ENCODE measurements around the gene PTPRB.
"Not testable (repeated sequence)": the region's sequence is repeated elsewhere in the genome, so short reads cannot be mapped to it uniquely, and the experiment has no call there.

Gene PTPRB

DNA sequence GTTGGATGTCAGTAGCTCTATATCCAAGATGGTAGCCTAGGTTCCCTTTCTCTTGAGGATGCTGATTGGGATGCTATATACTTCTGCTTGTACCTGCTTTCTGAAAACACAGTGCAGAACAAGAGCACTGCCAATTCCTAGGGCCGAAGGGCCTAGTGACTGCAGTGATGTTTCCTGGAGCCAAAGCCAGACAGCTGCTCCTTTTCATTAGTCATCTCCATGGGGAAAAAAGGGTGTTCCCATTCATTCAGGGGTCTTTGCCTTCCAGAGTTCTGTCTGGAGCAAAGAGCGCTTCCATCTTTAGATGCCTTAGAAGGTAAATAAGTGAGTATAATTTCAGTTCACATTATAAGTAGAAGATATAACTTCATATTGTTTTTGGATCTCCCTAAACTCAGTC, 85.5 kb downstream of the PTPRB start:
- in situ Hi-C loops (cut with MboI; ENCODE audit: low sequenced_read_pairs): no loop called here

DNA sequence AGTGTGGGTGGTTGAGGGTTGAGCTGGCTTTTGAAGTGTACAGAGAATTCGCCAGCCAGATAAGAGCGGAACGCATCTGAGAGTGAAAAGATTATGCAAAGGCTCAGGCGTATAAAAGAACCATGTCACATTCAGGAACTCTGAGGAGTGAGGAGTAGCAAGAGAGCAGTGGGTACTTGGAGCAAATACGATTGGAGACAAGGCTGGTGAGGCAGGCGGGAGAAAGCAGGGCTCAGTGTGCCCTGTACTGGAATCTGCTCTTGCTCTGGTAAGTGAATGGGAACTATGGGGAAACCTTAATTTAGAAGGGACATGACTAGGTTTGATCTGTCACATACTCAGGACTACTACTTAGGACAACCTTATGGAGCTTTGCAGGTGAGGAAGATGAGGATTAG, 87.0 kb downstream of the PTPRB start:
- in situ Hi-C loops (cut with MboI; ENCODE audit: low sequenced_read_pairs): no loop called here

DNA sequence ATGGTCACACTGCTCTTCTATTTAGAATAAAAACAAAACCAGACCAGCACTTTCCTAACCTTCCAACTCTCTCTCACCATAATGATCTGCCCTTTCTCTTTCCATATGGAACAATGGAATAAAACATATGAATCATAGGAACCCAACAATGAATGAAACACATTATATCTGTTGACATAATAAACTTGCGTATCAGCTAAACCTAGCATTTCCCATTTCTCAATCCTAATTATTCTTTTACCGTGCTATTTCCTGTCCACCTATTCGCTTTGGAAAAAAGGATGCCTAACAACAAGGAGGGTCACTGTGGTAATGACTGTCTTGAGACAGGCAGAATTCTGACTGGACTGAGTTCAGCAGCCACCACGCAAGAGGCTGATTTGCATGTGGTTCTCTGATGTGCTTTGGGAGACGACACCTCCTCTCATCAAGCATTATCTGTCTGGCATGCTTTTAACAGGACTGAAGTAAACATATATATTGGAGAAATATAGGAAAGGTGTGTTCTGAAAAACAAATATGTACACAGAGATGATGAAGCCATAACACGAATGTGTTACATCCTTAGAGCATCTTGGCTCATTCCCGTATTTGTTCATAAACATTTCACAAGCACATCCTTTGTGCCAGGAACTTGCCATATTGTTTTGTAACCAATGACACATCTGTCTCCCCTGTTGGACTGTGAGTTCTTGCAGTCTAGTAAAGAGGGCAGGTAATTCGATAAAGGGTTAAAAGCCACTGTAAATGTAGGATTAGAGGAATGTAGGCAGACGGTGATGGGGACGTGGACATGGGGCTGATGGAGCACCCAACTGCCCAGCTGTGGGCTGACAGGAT, 87.7 kb downstream of the PTPRB start:
- in situ Hi-C loops (cut with MboI; ENCODE audit: low sequenced_read_pairs): no loop called here

DNA sequence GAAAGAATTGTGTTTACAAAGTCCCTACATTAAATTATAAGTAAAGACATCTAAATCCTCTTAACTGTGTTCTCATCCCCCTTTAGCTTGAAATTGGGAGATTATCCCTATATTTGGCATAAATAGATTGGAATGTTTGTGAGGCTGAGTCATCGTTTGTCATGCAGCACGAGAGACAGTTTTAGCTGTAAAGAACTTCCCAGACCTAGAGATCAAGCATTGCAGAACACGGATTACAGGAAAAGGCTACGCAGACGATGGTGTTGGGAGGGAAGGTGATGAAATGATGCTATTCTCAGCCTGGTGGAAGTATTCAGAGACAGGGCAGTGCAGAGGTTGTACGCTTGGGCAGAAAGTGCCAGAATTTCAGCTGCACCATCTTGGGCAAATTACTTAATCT, 93.8 kb downstream of the PTPRB start:
- in situ Hi-C loops (cut with MboI; ENCODE audit: low sequenced_read_pairs): no loop called here

DNA sequence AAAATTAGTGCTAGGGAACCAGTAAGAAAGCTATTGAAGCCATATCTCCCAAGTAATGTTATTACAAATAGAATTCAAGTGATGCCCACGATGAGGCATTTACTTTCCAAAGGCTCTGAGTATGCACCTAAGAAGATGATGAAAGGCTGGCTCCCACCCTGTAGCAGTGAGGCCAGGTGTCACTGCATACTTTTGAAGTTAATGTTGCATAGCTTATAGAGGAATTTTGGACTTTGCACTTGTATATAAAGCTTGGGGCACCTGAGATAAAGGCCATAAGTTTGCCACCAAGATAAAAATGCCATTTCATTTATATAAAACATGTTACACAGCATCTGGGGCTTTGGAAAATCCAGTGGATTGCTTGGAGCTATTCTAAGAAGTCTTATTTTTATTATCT, 96.2 kb downstream of the PTPRB start:
- in situ Hi-C loops (cut with MboI; ENCODE audit: low sequenced_read_pairs): no loop called here

DNA sequence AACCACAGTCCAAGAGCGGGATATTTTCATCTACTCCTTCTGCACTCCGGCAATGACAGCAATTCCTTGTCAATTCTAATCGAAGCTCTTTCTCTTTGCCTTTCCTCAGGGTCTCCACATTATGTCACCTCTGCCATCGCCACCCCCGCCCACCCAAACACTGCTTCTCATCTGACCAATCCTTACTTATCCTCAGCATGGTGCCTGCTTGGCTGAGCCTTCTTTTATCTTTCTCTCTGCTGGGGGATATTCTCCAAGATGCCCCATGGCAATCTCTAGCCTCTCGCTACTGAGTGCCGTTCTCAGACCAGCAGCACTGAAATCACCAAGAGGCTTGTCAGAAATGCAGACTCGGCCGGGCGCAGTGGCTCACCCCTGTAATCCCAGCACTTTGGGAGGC, 100.6 kb downstream of the PTPRB start:
- in situ Hi-C loops (cut with MboI; ENCODE audit: low sequenced_read_pairs): no loop called here

DNA sequence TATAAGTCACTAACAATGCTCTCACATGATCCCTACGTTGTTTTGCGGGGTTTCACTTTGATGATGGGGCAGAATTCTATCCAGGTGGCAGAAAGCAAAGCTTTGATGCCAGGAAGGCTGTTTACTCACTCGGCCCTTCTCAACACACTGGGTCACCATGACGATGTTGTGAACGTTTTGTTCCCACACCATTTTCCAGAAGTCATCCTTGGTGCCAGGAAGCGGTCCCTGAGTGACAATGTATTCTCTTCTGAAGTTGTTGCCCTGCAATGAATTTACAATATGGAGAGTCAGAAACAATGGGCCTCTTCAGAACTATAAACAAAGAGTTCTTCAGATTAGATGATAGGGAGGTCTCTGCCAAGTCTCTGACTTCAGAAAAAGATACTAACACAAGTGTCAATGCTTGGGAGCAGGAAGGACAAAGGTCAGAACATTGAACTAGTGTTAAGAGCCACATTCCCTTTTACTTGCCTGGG, 101.3 kb downstream of the PTPRB start:
- in situ Hi-C loops (cut with MboI; ENCODE audit: low sequenced_read_pairs): no loop called here

DNA sequence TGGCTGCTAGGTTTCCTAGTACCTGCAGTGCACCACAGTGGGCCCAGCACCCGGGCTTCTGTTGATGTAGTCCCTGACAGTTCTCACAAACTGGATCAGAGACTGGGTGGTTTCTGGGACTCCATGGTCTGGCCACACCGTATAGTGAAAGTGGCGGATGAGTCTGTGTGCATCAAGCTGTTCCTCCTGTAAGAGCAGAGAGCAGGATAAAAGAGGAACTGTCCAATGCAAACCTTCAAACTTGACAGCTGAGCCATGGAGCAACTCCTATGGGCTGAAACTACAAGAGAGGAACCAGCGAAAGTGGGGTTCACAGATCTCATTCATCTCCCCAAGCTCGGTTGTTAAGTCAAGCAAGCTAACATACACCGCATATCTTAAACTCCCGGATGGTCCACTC, 102.8 kb downstream of the PTPRB start:
- in situ Hi-C loops (cut with MboI; ENCODE audit: low sequenced_read_pairs): no loop called here

DNA sequence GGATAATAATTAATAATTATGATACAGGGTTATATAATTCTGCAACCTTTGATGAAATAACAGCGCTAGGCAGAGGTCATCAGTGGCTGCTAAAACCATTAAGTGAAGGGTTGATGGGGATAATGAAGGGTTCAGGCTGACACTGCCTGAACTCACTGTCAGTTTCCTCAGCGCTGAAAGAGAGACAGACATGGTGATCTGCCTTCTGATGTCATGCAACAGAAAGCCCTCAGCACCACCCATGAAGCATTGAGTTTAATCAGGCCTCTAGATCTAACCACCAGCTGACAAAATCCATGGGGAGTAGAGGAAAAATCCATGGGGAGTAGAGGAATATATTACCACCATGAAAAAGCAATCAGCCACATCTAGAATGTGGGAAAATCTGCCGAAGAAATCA, 107.6 kb downstream of the PTPRB start:
- in situ Hi-C loops (cut with MboI; ENCODE audit: low sequenced_read_pairs): no loop called here

DNA sequence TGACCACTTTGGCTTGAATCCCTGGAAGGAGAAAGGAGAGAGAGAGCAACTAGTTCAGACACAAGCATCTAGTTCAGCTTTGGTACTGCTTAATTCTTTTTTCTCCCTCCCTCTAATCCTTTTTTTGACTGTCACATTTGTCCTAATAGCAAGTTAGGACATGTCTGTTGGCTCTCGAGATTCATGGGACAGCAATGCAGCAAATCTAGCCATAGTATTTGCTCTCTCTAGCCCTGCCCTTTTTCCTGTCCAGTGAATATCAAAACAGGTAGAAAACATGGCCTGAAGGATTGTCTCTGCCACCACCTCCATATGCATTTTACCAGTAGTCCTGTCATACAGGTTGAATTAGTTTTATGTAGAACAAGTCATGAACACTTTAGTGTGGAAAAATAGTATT, 116.4 kb downstream of the PTPRB start:
- in situ Hi-C loops (cut with MboI; ENCODE audit: low sequenced_read_pairs): no loop called here

DNA sequence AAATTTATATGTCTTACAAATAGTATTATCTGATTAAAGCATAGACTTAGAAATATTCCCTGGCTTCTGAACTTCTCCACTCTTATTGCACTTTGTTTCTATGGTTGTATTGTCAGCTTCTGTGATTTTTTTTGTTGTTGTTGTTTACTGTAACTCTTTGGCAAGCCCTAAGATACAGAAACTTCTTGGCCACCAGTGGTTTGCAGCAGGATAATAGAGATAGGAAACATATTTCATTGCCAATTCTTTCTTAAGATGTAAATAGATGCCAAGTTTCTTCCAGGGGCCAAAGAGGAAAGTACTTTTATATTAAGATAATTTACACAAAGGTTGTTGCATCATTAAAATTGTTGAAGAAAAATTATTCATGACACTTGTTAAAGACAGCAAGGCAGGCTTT, 123.8 kb downstream of the PTPRB start:
- in situ Hi-C loops (cut with MboI; ENCODE audit: low sequenced_read_pairs): no loop called here

DNA sequence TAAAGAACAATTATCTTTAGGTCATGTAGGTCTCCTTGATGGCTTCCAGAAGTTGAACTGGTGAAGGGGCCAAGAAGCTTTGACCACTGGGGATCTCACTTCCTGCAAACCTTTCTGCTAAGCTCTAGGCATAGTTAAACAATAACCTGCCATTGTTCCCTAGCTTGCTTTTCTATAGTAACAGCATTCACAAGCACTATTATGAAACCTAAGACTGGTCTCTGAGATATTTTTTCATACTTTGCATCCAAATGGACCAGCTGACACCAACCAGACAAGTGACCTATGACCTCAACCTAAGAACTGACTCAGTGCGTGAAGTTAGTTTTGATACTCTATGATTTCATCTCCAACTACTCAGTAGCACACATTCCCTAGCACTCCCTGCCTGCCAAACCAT, 129.1 kb downstream of the PTPRB start:
- in situ Hi-C loops (cut with MboI; ENCODE audit: low sequenced_read_pairs): no loop called here

DNA sequence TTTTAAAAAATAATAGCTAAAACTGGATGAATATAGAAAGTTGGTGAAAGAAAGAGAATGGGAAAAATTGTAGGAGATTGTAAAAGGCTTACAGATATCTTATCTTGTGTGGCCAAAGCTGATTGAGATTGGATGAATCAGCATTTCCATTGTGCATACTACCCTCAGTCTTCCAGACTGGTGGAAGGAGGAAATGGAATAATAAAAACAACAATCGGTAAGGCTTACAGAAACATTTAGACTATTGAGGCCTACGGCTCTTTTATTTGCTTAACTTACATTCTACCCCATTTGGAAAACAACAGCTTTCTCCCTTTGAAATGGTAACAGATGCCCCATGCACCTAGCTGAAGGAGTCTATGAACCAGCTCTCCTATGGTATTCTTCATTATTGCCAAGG, 129.8 kb downstream of the PTPRB start:
- in situ Hi-C loops (cut with MboI; ENCODE audit: low sequenced_read_pairs): no loop called here

DNA sequence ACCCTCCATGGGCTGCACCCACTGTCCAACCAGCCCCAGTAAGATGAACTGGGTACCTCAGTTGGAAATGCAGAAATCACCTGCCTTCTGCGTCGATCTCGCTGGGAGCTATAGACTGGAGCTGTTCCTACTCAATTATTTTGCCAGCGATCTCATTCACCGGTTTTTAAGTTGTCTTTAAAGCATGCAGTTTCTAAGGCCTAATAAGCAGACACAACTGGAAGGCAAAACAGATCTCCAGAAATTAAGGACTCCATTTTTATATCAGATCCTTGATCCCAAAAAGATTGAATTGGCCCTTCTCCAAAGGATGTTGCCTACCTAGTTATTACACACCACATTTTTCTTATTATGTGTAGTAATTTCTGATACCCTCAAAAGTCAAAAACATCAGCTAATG, 139.7 kb downstream of the PTPRB start:
- in situ Hi-C loops (cut with MboI; ENCODE audit: low sequenced_read_pairs): no loop called here

DNA sequence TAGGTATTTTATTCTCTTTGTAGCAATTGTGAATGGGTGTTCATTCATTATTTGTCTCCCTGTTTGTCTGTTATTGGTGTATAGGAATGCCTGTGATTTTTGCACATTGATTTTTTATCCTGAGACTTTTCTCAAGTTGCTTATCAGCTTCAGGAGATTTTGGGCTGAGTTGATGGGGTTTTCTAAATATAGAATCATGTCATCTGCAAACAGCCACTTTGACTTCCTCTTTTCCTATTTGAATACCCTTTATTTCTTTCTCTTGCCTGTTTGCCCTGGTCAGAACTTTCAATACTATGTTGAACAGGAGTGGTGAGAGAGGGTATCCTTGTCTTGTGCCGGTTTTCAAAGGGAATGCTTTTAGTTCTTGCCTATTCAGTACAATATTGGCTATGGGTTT, 144.3 kb downstream of the PTPRB start:
- in situ Hi-C loops (cut with MboI; ENCODE audit: low sequenced_read_pairs): not testable (repeated sequence)

DNA sequence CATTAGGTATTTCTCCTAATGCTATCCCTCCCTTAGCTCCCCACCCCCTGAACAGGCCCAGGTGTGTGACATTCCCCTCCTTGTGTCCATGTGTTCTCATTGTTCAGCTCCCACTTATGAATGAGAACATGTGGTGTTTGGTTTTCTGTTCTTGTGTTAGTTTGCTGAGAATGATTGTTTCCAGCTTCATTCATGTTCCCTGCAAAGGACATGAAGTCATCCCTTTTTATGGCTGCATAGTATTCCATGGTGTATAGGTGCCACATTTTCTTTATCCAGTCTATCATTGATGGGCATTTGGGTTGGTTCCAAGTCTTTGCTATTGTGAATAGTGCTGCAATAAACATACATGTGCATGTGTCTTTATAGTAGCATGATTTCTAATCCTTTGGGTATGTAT, 146.3 kb downstream of the PTPRB start:
- in situ Hi-C loops (cut with MboI; ENCODE audit: low sequenced_read_pairs): not testable (repeated sequence)

DNA sequence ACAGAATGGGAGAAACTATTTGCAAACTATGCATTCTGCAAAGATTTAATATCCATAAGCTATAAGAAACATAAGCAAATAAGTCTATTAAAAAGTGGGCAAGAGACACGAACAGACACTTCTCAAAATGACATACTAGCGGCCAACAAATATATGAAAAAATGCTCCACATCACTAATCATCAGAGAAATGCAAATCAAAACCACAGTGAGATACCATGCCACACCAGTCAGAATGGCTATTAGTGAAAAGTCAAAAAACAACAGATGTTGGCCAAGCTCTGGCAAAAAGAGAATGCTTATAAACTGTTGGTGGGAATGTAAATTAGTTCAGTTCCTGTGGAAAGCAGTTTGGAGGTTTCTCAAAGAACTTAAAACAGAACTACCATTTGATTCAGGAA, 149.8 kb downstream of the PTPRB start:
- in situ Hi-C loops (cut with MboI; ENCODE audit: low sequenced_read_pairs): no loop called here

DNA sequence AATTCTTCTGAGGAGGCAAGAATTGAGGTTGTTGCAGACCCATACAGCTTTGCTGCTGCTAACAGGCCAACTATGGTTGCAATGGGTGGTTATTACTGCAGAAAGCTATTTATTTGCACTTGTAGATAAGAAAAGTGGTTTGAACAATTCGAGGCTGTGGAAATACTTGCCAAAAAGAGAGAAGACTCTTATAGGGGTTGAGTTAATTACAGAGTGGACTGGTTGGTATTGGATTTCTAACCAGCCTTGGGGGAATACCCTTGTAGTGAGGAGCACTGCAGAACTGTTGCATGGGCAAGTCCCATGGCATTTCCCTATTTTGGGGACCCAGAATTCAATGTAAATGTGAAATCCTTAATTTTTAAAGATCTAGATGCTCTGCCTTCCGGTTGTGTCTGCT, 150.6 kb downstream of the PTPRB start:
- in situ Hi-C loops (cut with MboI; ENCODE audit: low sequenced_read_pairs): no loop called here

DNA sequence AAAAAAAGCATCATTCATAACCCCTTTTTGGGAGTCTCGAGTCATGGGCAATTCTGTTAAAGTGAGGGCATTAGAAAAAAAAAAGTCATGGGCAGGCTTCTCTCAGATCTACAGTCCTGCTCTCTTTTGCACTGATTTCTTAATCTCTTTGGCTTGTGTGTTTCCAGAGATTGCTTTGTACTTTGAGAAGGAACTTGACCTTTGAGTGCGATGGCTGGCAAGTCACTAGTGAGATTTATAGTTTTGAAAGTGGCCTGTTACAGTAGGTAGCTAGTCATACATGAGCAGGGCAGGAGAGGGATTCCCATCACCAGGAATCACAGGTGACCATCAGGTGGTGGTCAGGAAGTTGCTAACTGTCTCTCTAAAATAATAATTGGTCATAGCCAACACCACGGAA, 151.5 kb downstream of the PTPRB start:
- in situ Hi-C loops (cut with MboI; ENCODE audit: low sequenced_read_pairs): no loop called here

DNA sequence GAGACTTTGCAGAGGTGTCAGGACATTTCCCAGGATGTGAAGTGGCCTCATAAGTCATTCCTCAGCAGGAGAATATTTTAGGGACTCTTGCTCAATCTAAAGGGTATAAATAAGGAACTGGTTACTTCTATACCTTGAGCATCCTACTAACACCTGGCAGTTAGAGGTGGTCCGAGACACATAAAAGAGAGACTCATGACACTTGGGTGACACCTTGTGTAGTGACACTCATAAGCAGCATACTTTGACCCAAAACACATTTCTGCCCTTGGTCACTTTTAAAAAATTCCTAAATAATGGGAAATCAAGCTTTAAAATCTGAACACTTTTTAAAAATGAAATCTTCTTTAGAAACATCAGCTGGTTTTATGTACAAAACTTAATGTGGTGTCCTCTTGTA, 152.8 kb downstream of the PTPRB start:
- in situ Hi-C loops (cut with MboI; ENCODE audit: low sequenced_read_pairs): no loop called here

DNA sequence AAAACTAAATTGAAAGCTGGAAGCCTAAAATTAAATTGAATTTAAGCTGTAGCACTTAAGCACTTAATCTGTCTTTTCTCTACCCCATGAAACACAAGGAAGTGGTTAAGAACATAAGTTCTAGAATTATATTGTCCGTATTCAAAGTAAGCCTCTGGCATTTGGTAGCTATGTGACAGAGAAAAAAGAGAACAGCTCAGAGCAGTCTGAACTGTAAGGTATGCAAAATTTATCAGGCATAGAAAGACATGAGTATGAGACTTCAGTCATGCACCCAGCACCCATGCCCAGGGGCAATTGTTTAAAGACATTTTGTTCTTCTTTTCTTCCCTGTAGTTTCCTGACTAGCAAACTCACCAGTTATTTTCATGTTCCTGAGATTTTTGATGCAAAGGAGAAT, 154.5 kb downstream of the PTPRB start:
- in situ Hi-C loops (cut with MboI; ENCODE audit: low sequenced_read_pairs): no loop called here

DNA sequence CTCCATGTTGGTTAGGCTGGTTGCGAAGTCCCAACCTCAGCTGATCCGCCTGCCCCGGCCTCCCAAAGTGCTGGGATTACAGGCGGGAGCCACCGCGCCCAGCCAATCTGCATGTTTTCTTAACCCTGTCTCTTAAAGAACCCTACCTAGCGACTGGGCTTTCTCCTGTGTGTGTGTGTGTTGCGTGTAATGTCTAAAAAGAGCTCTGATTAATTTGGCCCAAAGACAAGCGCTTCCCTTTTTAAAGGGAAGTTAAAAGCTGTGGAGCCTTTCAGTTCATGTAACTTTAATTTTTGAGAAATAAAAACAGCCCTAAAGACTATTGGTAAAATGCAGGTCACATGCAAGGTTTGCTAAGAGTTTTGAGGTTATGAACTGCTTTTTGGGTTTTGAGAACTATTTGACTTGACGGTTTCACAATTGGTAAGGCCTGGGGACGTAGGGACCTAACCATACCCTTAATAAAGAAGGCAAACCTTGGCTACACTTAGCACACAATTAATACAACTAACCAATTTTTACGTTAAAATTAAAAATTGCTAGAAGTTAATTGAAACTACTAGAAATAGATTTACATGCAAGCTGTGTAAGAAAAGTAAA, 167.9 kb downstream of the PTPRB start:
- in situ Hi-C loops (cut with MboI; ENCODE audit: low sequenced_read_pairs): no loop called here

DNA sequence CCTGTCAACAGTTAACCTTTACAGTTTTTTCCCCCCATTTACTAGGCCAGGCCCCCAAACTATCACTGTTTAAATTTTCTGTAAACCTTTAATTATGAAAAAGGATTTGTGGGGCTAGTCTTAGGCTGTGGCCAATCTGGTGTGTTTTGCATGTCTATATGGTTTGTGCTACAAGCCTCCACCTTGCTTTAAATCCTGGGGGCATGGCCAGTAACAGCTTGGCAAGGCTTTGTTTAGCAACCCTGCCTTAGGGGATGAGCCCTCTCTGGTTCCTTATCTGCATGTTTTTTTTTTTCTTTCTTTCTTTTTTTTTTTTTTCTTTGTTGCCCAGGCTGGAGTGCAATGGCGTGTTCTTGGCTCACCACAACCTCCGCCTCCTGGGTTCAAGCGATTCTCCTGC, 168.5 kb downstream of the PTPRB start:
- in situ Hi-C loops (cut with MboI; ENCODE audit: low sequenced_read_pairs): no loop called here

Measured in HL-60/S4 treated with retinoic acid at 250 ng/mL for 4 days and 3 days (cell line).